ENCODE data around the gene PPP1R9B. TPM values are rescaled to one million over a fixed set of nuclear protein-coding genes. Genes with fewer than 3 reads are reported as not detected.
A peak's percentile ranks its signal among the peaks of the same experiment; 100 is the strongest.

The PPP1R9B gene
- total RNA-seq, 1 donor from 2014 or later = 26.3 TPM

DNA sequence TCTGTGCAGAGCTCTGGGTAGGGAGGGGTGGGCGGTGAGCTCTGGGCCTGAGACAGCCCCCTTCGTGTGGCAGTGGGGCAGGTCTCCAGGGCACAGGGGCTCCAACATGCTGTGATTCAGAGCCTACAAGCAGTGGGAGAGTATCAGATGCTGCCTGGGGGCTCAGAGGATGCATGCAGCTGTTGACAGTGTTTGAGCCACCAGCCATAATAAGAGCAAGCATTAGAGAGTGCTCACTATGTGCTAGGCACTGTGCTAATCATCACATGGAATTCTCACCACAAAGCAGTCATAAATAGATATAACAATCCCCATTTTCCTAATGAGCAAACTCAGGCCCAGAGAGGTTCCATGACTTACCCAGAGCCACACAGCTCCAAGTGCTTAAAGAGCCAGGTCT lies 47.2 kb downstream of the PPP1R9B start:
- ATAC-seq = no peak

- peak; percentile 7 for ATAC-seq
These were observed 48.1 kb downstream of the PPP1R9B start for GRCh38 chr17:50102164-50102991.

GRCh38 chr17:50101346-50102163 lies 48.9 kb downstream of the PPP1R9B start:
- ATAC-seq = peak; percentile 45

GRCh38 chr17:50100921-50101345 lies 49.5 kb downstream of the PPP1R9B start:
- peak; percentile 3 for ATAC-seq

- no peak for ATAC-seq
These were observed 50.0 kb downstream of the PPP1R9B start for GRCh38 chr17:50100480-50100883.

DNA sequence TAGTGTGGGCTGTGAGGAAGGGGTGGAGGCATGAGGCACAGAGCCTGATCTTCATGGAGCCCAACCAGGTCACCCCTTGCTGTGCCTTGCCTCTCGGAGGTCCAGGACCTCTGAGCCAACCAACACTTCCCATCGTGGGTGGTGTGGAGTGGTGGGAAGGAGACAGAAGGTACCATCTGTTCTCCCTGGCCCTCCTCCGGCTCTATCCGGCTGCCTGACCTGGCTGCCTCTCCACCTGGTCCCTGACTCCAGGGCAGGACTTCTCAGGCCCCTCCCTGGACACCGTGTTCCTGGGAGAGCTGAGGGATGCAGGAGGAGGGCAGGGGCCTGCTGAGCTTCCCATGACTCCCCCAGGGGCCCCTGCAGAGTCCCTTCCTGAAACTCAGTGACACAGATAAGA lies 51.5 kb downstream of the PPP1R9B start:
- no peak for ATAC-seq

GRCh38 chr17:50098583-50098982 lies 51.9 kb downstream of the PPP1R9B start:
- no peak for ATAC-seq

GRCh38 chr17:50097926-50098325 lies 52.6 kb downstream of the PPP1R9B start:
- ATAC-seq = no peak

DNA sequence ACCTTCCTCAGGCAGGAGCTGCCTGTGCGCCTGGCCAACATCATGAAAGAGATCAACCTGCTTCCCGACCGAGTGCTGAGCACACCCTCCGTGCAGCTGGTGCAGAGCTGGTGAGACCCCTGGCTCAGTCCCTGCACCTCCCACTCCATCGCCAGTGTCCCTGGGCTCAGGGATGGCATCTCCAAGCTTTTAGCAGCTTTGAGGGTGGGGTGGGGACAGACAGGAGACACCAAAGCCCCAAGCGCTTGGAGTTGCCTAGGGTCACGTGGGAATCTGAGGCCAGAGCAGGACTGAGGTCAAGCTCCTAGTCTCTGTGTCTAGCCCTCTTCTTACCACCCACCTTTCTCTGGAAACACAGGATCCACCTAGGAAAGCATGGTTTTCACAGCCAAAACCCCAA lies 53.0 kb downstream of the PPP1R9B start:
- no peak for ATAC-seq

GRCh38 chr17:50096758-50097157 lies 53.7 kb downstream of the PPP1R9B start:
- no peak for ATAC-seq

DNA sequence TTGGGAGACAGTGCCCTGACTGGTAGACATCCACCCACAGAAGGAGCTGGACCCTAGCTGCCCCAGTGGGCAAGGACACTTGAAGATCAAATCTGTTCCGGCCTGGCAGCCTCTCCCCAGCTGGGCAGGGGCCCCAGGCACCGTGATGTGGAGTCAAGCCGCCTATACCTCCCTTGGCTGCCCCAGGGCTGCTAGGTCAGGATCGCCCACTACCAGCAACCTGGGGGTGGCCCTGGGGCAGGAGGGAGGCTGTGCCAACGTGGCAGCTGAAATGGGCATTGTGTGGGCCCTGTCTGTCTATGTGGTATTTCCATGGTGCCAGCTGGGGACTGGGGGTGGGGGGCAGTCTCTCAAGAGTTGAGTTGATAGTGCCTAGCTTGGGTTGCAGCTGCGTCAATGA lies 54.4 kb downstream of the PPP1R9B start:
- ATAC-seq = no peak

DNA sequence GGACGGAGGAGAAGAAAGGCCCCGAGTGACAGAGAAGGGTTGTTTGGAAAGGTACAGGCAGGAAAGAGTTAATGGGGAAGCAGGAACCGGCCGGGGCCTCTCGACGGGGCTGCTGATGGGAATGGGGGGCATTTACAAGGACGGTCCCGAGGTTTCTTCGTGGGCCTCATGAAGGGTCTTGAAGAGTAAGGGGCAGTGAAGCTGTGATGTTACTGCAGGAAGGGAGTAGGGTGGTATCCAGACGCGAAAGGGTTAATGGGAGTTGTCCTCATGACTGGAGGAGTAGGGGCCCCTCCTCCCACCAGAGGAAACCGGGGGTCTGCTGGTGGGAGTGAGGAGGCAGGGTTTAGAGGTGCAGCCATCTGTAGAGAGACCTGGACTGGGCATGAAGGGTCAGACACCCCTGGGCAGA lies 54.8 kb downstream of the PPP1R9B start:
- no peak for ATAC-seq

DNA sequence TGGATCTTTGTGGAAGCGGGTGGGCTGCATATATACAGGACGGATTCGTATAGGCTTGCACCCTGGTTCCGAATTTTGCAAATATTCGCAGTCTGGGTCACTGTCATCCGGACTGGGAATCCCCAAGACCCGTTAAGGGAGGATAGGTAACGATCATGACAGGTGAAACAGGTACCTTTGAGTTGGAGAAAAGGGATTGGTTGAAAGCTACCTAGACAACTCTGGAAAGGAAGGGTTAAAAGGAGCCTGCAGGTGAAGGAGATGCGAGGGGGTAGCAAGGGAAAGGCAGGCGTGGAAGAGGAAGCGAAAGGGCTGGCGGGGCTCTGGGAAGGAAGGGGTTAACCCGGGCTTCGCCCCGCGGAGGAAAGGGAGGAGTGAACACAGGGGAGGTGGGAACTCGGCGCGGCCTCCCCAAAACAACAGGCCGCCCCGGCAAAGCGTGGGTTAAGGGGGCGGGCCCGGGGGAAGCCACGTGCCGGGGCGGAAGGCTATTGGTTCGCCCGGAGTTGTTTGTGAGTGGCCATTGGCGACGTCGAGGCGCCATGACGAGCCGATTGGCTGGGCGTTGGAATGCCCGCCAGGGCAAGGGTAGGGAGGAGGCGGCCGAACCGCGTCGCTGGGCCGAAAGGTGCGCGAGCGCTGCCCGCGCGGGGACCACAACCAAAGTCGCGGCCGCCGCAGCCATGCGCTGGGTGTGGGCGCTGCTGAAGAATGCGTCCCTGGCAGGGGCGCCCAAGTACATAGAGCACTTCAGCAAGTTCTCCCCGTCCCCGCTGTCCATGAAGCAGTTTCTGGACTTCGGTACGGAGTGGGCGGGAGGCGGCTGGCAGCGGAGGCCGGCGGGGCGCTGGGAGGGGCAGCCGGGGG lies 55.5 kb downstream of the PPP1R9B start, which contains the start of gene PDK2:
PDK2 (plus strand) TSS at position 599 of the 867 bp plus-strand sequence; CDS start at position 684, 85 bp downstream.
- peak; percentile 94 for ATAC-seq

DNA sequence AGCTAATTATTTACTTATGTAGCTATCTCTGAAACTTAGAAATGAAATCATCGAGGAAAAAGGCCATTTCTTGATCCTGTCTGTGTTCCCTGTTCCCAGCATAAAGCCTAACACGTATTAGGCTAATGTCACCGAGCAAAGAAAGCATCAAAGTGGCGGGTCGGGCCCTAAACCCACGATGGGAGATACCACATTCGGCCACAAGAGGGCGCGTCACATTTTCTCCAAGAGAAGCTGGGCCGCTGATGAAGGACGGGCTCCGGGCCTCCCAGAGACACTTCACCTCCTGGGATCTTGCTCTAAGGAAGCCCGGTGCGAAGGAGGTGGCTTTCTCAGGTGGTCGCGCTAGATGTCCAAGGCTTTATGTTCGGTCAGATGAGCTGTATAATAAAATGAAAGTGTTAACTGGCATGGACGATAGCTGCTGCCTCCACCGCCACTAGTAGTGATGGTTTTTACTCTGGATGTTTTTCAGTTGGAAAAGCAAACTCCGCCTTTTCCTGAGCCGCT lies 56.2 kb downstream of the PPP1R9B start:
- peak; percentile 58 for ATAC-seq

DNA sequence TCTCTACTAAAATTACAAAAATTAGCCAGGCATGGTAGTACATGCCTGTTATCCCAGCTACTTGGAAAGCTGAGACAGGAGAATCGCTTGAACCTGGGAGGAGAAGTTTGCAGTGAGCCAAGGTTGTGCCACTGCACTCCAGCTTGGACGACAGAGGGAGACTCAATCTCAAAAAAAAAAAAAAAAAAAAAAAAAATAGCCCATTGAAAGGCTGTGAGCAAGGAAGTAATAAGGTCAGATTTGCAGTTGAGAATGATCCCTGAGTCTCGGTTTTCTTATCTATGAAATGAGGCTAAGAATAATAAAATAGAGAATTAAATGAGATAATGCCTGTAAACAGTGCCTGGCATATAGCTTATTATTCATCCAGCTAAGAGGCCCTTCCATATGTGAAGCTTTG lies 56.7 kb downstream of the PPP1R9B start:
- ATAC-seq = no peak

DNA sequence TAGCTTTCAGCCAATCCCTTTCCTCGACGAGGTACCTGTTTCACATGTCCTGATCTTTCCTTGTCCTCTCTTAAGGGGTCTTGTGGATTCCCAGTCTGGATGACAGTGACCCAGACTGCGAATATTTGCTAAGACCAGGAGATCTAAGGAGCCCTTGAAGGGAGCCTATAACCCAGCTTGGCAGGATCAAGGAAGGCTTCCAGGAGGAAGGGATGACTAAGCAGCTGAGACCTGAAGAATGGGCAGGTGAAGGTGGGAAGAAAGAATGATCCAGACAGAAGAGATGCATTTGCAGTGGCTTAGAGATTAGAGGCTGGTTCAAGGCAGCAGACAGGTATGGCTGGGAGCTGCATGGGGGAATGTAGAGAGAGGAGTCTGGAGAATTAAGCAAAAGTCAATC lies 57.2 kb downstream of the PPP1R9B start:
- no peak for ATAC-seq

DNA sequence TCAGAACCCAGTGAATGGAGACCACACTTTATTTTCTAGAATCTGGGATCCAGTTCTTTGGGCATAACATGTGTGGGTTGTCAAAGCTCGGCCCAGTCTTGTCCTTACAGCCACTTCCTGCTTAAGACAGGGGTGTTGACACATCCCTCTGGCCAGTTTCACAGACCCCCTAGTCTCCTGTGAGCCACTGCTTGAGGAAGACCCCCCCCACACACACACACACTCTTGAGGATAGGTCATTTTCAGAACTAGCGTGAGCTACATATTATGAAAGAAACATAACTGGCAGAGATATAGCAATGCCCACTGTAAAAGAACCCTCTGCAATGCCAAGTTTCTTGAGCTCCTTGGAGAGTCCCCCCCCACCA lies 58.6 kb downstream of the PPP1R9B start:
- no peak for ATAC-seq

DNA sequence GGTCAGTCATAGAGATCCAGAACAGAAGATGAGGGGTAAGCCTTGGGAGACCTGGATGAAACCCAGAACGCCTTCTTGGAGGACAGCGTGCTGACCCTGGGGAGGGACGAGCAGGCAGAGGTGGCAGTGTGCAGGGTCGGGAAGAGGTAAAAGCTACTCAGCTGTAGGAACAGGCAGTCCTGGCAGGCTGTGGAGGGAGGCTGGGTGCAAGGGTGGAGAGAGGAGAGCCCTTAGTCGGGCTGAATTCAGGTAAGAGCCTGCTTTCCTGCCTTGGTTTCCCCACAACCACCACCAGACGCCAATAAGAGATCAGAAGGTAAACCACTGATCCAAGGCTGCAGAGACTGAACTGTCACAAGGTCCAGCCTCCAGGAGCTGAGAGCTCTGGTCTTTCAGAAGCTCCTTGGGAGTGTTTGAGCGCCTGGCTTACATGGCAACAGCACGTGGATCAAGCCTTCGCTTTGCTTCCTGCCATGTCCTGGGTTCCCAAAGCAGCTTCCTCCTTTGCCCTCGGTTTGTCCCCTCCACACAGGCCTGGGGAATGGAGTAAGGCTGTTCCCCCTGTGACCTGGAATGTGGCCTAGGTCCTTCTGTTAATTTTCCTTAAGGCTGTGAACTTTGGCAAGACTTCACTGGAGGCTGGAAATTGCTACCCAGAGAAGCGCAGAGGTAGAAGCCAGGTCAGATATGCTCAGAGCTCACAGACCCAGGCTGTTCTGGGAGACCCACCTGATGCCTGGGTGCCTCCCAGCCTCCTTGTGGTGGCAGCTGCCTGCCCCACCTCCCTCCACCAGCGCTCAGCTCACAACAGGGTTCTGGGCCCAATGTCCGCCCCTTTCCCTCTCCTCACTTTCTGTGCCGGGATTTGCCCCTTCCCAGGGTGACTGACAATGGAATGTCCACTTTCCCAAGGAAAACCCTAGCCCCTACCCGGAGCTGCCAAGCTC lies 59.2 kb downstream of the PPP1R9B start:
- ATAC-seq = no peak

DNA sequence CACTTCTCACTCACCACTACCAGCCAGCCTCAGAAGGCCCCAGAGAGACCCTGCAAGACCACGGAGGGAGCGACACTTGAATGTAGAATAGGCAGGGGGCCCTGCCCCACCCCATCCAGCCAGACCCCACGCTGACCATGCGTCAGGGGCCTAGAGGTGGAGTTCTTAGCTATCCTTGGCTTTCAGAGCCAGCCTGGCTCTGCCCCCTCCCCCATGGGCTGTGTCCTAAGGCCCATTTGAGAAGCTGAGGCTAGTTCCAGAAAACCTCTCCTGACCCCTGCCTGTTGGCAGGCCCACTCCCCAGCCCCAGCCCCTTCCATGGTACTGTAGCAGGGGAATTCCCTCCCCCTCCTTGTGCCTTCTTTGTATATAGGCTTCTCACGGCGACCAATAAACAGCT lies 60.4 kb downstream of the PPP1R9B start:
- ATAC-seq = no peak

- no peak for ATAC-seq
These were observed 61.3 kb downstream of the PPP1R9B start for GRCh38 chr17:50088952-50089825.

Data from esophagus mucosa (tissue), 1 donor.